HG02678 (cell line): ENCODE measurements around the gene DOCK7.
A peak's percentile ranks its signal among the peaks of the same experiment; 100 is the strongest.
"Not testable (repeated sequence)": the region's sequence is repeated elsewhere in the genome, so short reads cannot be mapped to it uniquely, and the experiment has no call there.

Experiments used
- ATAC-seq: cut with Tn5 transposase; IDR thresholded peaks from one replicate; pipeline ENCODE4 v1.9.1; 2021; ENCODE audit warnings: mild to moderate bottlenecking, moderate library complexity; ENCODE audit not compliant: unreplicated experiment

DOCK7 gene

GRCh38 chr1:62693123-62693522, 4.9 kb upstream of the DOCK7 start:
- no peak for ATAC-seq

GRCh38 chr1:62691062-62691844, 3.1 kb upstream of the DOCK7 start:
- no peak for ATAC-seq

GRCh38 chr1:62689524-62689923, 1.3 kb upstream of the DOCK7 start:
- no peak for ATAC-seq

- peak; percentile 2 for ATAC-seq
These were observed 500 bp upstream of the DOCK7 start for GRCh38 chr1:62688687-62689085.

DNA sequence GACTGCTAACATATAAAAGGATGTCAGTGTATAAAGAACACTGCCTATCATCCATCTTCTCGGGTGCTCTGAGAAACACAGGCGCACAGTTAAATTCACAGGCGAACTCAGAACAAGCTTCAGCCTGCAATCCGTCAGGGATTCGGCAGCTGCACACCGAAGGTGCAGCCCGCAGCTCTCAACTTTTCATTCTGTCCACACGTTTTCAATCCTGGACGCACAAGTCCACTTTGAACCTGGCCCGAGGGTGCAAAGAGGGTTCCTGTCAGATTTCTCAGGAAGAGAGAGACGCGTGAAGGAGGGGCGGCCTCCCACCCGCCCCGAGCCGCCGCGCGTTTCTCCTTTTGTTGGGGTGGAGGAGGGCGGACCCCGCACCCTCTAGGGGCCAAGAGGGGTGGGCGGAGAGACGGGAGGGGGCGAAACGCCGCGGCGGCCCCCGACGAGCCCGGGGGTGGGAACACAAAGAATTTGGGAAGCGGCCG, 724 bp downstream of the DOCK7 start:
- ATAC-seq, result peak; percentile 35

GRCh38 chr1:62686822-62687221, 1.4 kb downstream of the DOCK7 start:
- no peak for ATAC-seq

DNA sequence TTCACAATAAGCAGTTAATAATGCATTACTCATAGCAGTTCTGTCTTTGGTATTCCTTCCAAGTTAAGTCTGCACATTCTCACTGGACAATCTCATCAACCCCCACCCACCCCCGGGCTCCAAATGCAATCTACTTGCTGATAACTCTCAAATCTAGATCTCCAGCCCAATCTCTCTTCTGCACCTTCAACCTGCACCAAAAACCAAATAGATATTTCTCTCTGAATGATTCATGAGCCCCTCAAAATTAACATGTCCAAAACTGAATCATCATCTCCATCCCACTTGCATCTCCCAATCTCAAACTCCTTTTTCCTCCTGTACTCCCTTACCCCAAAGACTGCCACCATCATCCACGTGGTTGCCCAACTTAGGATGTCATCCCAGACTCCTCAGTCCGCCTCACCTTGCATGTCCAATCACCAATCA, 2.7 kb downstream of the DOCK7 start:
- no peak for ATAC-seq

GRCh38 chr1:62682531-62682930, 5.7 kb downstream of the DOCK7 start:
- no peak for ATAC-seq

GRCh38 chr1:62680992-62681391, 7.2 kb downstream of the DOCK7 start:
- not testable (repeated sequence) for ATAC-seq

GRCh38 chr1:62677822-62678221, 10.4 kb downstream of the DOCK7 start:
- not testable (repeated sequence) for ATAC-seq

- no peak for ATAC-seq
These were observed 11.4 kb downstream of the DOCK7 start for GRCh38 chr1:62676611-62677356.

- no peak for ATAC-seq
These were observed 14.6 kb downstream of the DOCK7 start for GRCh38 chr1:62673629-62674028.

DNA sequence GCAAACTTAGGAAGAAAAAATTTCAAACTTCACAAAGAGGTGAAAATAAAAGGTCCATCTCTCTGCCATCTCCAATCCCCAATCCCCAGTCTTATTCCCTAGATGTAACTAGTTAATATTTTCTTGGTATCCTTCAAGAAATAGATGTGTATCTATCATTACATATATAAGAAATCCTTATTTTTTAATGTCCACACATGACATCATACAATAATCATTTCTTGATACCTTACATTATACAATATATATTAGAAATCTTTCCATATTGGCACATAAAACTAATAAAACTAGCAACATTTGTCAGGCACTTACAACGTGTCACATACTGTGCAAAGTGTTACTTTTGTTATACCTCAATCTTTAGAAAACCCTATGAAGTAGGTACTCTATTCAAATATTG, 16.2 kb downstream of the DOCK7 start:
- ATAC-seq, result no peak

- no peak for ATAC-seq
These were observed 33.4 kb downstream of the DOCK7 start for GRCh38 chr1:62654744-62655143.

GRCh38 chr1:62652387-62652786, 35.8 kb downstream of the DOCK7 start:
- ATAC-seq, result no peak

DNA sequence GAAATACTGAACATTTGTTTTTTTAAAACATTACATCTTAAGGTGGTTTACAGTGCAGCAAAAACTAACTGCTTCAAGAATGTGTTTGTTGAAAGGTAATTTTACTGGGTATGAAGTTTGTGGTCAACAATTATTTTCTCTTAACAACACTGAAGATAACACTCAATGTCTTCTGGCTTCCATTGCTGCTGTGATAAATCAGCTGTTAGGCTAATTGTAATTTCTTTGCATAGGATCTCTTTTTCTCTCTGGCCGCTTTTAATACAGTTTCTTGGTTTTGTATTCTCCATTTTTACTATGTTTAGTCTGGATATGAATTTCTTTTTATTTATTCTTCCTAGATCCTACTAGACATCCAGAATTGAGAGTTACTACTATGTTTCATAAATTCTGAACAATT, 44.9 kb downstream of the DOCK7 start:
- ATAC-seq, result no peak

- no peak for ATAC-seq
These were observed 50.6 kb downstream of the DOCK7 start for GRCh38 chr1:62637392-62638105.

DNA sequence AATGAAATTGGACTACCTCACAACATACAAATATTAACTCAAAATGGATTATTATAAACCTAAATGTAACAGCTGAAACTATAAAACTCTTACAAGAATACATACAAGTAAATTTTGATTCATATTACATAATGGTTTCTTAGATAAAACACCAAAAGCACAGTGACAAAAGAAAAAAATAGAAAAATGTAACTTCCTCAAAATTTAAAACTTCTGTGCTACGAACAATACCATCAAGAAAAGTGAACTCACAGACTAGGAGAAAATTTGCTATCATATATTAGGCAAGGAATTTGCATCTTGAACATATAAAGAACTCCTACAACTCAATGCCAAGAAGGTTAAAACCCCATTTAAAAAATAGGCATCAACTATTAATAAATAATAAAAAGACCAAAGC, 59.7 kb downstream of the DOCK7 start:
- no peak for ATAC-seq

- ATAC-seq, result peak; percentile 65
These were observed 62.8 kb downstream of the DOCK7 start for GRCh38 chr1:62625415-62625814.

- peak; percentile 94 for ATAC-seq
These were observed 66.3 kb downstream of the DOCK7 start for GRCh38 chr1:62621907-62622306.

GRCh38 chr1:62613890-62614289, 74.3 kb downstream of the DOCK7 start:
- peak; percentile 6 for ATAC-seq
